Measurements from ENCODE around the gene HAUS7.

HAUS7 gene

GRCh38 chrX:153450949-153451277 lies 19.5 kb downstream of the HAUS7 start:
- DNase-seq = no peak

DNA sequence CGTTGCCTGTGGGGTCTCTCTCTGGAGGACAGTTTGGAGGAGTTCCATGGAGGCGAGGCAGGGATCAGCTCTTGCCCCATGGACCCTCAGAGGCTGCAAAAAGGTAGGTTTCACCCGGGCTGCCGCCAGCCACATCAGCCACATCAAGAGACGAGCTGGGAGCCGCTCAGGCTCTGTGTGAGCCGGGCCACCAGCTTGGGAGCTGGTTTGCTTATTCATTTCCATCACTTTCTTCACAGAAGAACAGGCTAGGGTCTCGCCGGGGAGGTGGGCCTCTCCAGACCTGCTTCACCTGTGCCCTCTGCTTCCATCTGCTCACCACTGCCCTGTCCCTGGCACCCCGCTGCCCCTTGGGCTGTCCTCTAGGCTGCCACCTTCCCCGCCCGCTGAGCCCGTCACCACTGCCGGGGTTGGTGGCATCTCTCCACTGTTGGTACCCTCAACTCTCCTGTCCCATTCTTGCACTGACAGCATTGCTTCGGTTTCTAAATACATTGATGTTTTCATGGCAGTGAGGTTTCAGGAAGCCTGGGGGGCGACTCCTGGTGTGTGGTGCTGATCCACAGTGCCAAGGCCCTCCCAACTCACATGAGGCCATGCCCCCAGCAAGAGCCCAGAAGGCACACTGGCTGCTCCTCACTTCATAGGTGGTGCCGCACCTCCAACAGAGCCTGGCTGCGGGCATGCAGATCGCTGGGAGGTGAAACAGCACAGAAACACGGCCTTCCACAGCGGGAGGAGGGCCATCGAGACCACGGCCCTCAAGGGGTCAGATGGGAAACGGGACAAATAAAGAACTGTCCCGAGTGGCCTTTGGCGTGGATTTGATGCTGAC lies 20.0 kb downstream of the HAUS7 start:
- DNase-seq = no peak

- DNase-seq = no peak
Measured at GRCh38 chrX:153449368-153450113, 20.8 kb downstream of the HAUS7 start.

DNA sequence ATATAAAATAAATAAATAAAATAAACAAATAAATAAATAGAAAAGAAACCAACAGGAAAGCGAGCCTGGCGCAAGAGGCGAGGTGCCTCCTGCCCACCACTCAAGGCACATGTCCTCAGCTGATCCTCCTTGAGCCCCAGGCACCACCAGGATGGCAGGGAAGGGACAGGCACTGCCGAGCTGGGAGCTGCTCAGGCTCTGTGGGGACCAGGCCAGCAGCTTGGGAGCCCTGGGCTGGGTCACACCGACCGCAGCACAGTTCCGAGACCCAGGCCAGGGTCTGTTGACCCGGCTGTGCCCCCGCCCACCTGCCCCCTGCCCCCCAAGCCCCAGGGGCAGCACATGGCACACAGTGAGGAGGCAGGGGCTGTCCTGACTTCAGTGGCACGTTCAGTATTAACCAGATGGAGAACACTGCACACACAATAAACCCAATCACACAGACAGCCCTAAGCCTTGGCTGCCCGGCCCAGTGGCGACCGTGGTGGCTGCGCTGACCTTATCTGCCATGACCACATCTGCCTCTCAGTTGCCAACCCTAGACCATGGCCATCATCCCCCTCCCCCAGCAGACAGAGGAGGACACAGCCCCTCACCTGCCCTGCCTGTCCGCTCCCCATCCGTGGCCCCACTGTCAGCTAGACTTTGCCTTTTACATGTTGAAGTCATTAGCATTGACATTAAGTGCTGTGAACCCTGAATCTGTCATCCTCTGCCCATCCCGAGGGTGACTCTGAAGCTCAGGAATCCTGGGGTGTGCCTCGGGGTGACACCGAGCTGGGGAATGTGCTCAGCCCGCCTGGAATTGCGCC lies 21.6 kb downstream of the HAUS7 start:
- no peak for DNase-seq

DNA sequence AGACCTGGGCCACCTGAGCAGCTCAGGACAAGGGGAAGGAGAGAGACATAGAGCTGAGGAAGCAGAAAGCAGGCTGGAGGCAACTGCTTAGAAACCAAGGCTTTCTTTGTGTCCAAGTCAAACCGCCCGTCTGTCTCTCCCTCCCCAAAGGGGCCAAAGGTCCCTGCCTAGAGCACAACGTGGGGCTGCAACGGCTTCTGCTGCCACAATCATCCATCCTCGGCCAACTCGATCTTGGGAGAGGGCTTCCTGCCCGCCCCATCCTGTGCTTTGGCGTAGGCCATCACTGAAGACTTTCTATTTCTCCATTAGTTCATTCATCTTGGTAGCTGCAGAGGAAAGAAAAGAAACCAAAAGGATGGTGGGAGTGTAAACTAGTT lies 22.8 kb downstream of the HAUS7 start:
- DNase-seq = no peak

DNA sequence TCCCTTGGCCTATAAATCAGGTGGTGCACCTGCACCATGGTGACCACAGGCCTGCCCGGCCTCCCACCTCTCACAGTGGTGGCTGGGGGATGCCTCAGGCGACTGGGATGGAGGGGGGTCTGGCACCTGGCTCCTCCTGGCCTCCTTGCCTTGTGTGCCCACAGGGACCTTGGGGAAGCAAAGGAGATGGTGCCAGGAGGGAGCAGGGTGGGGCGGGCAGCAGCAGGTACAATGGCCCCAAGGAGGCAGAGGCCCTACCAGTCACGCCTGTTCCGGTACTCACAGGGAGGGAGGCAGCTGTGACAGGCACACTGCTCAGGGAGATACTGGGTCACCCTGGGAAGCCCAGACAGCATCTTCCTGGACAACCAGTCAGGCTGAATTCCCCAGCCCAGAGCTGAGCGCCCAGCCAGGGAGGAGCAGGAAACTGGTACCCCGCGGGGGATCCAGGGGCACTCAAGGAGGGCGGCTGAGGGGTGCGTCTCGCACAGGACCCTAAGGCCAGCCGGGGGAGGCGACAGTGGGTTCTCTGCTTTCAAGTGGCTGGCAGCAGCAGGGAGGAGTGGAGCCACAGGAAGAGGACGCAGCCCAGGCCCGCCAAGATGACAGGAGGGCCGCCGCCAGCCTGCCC lies 23.3 kb downstream of the HAUS7 start:
- DNase-seq = no peak

GRCh38 chrX:153446636-153446936 lies 23.8 kb downstream of the HAUS7 start:
- DNase-seq = no peak

DNA sequence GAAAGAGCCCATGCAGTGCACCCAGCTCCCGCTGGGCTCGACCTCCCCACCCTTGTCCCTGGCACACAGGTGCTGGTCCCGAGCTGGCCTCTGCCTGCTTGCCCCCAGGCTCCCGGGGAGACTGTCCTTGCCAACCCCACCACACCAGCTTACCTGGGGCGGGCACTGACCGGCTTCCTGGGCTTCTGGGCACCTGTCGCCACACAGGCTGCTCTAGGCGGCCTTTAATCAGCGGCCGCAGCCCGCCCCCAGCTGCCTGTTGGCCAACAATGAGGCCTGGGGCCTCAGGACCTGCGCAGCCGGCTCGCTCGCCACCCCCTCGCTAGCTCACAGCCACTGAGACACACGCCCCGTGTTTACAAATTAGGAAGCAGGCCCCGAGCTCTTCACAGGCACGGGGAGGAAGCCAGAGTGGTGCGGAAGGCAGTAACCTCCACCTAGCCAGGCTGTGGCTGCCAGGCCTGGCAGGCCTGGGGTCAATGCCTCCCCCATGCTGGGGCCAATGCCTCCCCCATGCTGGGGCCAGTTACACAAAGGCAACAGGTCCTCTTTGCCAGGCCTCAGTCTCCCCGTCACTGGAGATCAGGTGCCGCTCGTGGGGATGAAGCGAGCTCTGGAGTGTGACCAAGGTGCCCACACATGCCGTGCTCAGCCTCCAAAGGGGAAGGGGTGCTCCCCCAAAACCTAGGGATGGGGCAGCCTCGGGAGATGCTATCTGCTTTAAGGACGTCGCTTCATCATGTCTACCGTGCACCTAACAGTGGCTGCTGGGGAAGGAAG lies 24.3 kb downstream of the HAUS7 start, which contains the start of gene TREX2:
TREX2 (minus strand) TSS at position 201 of the 780 bp plus-strand sequence. CDS start 626 bp downstream, outside the sequence.
- DNase-seq = no peak

GRCh38 chrX:153445106-153445855 lies 25.1 kb downstream of the HAUS7 start:
- DNase-seq = no peak

GRCh38 chrX:153444333-153445011 lies 25.9 kb downstream of the HAUS7 start:
- DNase-seq = no peak

DNA sequence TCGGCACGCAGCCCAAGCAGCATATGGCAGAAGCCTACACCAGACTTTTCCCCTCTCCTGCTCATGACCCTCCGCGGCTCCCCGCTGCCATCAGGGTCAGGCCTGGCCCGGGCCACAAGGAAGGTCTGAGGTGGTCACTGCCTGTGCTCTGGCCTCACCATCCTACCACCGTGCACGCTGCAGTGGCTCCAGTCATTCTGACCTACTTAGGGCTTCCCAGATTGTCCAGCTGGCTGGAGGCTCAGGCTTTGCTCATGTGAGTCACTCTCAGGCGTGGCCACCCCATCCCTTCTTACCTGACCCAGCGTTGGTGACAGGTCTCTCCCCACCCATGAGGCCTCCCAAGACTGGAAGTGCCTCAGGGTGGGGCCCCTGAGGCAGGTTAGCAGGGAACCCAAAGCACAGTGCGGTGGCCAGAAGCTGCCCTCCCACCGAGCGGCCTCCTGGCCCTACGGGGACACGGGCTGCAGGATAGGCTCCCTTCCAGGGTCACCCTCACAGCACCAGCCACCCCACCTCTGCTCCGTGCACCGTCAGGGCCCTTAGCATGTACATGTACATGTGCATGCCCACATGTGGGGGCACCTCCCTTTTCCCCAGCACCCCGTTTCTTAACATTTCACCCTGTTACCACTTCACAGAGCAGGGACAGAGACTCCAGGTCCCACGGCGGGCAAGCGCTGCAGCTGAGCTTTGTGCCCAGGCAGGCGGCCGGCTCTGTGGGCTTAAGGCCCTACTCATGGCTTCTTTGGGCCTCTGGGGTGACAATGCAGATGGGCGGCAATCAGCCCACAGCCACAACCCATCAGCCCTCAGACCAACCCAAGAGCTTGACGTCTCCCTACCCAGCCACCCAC lies 26.7 kb downstream of the HAUS7 start:
- DNase-seq = no peak

DNA sequence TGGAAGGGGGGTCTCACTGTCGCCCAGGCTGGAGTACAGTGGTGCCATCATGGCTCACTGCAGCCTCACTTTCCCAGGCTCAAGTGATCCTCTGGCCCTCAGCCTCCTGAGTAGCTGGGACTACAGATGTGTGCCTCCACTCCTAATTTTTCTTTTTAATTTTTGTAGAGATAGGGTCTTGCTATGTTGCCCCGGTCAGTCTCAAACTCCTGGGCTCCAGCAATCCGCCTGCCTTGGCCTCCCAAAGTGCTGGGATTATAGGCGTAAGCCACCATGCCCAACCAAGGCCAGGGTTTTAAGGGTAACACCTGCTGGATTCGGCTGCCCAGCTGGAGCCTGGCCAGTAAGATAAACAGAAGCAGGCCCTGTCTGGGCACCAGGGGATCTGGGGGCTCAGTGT lies 27.9 kb downstream of the HAUS7 start:
- no peak for DNase-seq

GRCh38 chrX:153441981-153442380 lies 28.4 kb downstream of the HAUS7 start:
- no peak for DNase-seq

GRCh38 chrX:153441296-153441695 lies 29.1 kb downstream of the HAUS7 start:
- no peak for DNase-seq

- no peak for DNase-seq
Measured at GRCh38 chrX:153440556-153441135, 29.7 kb downstream of the HAUS7 start.

- DNase-seq = no peak
Measured at GRCh38 chrX:153439977-153440376, 30.4 kb downstream of the HAUS7 start.

GRCh38 chrX:153438532-153438931 lies 31.8 kb downstream of the HAUS7 start:
- no peak for DNase-seq

- DNase-seq = no peak
Measured at GRCh38 chrX:153435845-153436244, 34.5 kb downstream of the HAUS7 start.

GRCh38 chrX:153434801-153435200 lies 35.6 kb downstream of the HAUS7 start:
- no peak for DNase-seq

Measured in SHP77 treated with DMSO at 0.1 percent for 48 hours (cell line).